Esophagus squamous epithelium (tissue), 4 donors: ENCODE measurements around the gene FRRS1L.

Source experiments
- CTCF ChIP-seq, 6 experiments: fragments of 450-650 bp in 4 of 6; fragments of 200-600 bp in 2 of 6; sonication (generic) in 2 of 6; IDR thresholded peaks; one replicate each; pipeline ENCODE4 v1.5.1; 2016 to 2019; ENCODE audit warnings: antibody characterized with exemption in 6 of 6, mild to moderate bottlenecking in 4 of 6, moderate library complexity in 4 of 6
- POLR2A ChIP-seq, 4 donors: fragments of 450-650 bp; IDR thresholded peaks; one replicate each; pipeline ENCODE4 v1.6.1; 2017; ENCODE audit warnings: antibody characterized with exemption in 4 of 4, mild to moderate bottlenecking in 4 of 4, moderate library complexity in 3 of 4

- TF ChIP-seq CTCF (IDR thresholded peaks at IDR 0.05) = no peak
- no peak for TF ChIP-seq POLR2A (IDR thresholded peaks at IDR 0.05)
These were observed 14.2 kb upstream of the FRRS1L start for GRCh38 chr9:109181284-109181683.
